Spleen (tissue), 11 donors: Measurements from ENCODE around the gene SMPX. TPM values are rescaled to one million over a fixed set of nuclear protein-coding genes. Genes with fewer than 3 reads are reported as not detected.

Source experiments
- DNase-seq: peaks from one replicate; pipeline ENCODE4 v3.0.0-alpha.2; 2020
- H3K27ac ChIP-seq, 8 donors: fragments of 200-600 bp; sonication (generic) in 7 of 8; 1 replicate in 4 of 8; 2 replicates in 4 of 8; pipeline versions ENCODE4 v1.5.0 to v1.8.0; 2016 to 2021; ENCODE audit warnings: inconsistent platforms in 4 of 8, mild to moderate bottlenecking in 4 of 8, moderate library complexity in 1 of 8
- H3K27me3 ChIP-seq, 7 donors: fragments of 200-600 bp; sonication (generic) in 6 of 7; replicated peaks in 1 of 7; 1 replicate in 4 of 7; 2 replicates in 3 of 7; pipeline versions ENCODE4 v1.5.0 to v1.8.0; 2016 to 2021; ENCODE audit warnings: inconsistent platforms in 3 of 7, mild to moderate bottlenecking in 1 of 7
- H3K36me3 ChIP-seq, 6 donors: fragments of 200-600 bp; sonication (generic) in 5 of 6; 1 replicate in 4 of 6; 2 replicates in 2 of 6; pipeline versions ENCODE4 v1.5.0 to v1.8.0; 2016 to 2021; ENCODE audit warnings: inconsistent platforms in 2 of 6
- H3K4me1 ChIP-seq, 6 donors: fragments of 200-600 bp; sonication (generic) in 5 of 6; 1 replicate in 3 of 6; 2 replicates in 3 of 6; pipeline versions ENCODE4 v1.5.0 to v1.8.0; 2016 to 2021; ENCODE audit warnings: inconsistent platforms in 3 of 6
- H3K4me3 ChIP-seq, 8 donors: fragments of 200-600 bp; sonication (generic) in 7 of 8; 1 replicate in 4 of 8; 2 replicates in 4 of 8; pipeline versions ENCODE4 v1.5.0 to v1.8.0; 2016 to 2021; ENCODE audit warnings: inconsistent platforms in 4 of 8, mild to moderate bottlenecking in 4 of 8, moderate library complexity in 2 of 8
- H3K9me3 ChIP-seq, 8 donors: fragments of 200-600 bp; sonication (generic) in 7 of 8; 1 replicate in 4 of 8; 2 replicates in 4 of 8; pipeline versions ENCODE4 v1.5.0 to v1.8.0; 2016 to 2021; ENCODE audit warnings: inconsistent platforms in 4 of 8
- POLR2A ChIP-seq, 3 donors: fragments of 450-650 bp; IDR thresholded peaks; one replicate each; pipeline ENCODE4 v1.5.1; 2017; ENCODE audit warnings: antibody characterized with exemption in 3 of 3, mild to moderate bottlenecking in 1 of 3
- POLR2AphosphoS5 ChIP-seq, 3 donors: sonication (generic); formaldehyde crosslinking; IDR thresholded peaks; one replicate each; pipeline ENCODE4 v1.5.1; 2017; ENCODE audit warnings: antibody characterized with exemption in 3 of 3
- WGBS, 5 donors: extraction: QIAGEN DNeasy Blood & Tissue Kit in 3 of 5; methylation state at CpG; one replicate each; pipeline versions ENCODE4 v1.1.5 to v1.1.7; 2013 to 2018; 5-methylcytosine and 5-hydroxymethylcytosine counted together
- intact Hi-C: fragments of 100-400 bp; cut with DNase I; formaldehyde crosslinking; loops from one replicate; pipeline ENCODE4 v1.15.0; 2023; ENCODE audit warnings: low total_unique reads
- polyA plus RNA-seq, 3 donors: library from polyadenylated mRNA; stranded (reverse); fragments of 200-250 nt; gene quantifications; one replicate each; pipeline ENCODE4 v1.2.1, GENCODE V29; 2013
- total RNA-seq, 7 donors: library from RNA; depleted of rRNA in 3 of 7; stranded (reverse); fragments of >200 nt in 3 of 7; fragmentation: NEBNext Ultra II Directional in 4 of 7; extraction: Animal tissue kit (Norgen Biotek cat#: 25700) in 4 of 7; gene quantifications; one replicate each; pipeline versions ENCODE4 v1.1.0 to v1.2.1, GENCODE V29; 2016 to 2021
- TF ChIP-seq, protein P1 (sequence below), 11 experiments: fragments of 200-600 bp in 7 of 11; fragments of 450-650 bp in 4 of 11; sonication (generic) in 4 of 11; IDR thresholded peaks in 8 of 11; conservative IDR thresholded peaks in 3 of 11; 1 replicate in 7 of 11; 2 replicates in 4 of 11; pipeline versions ENCODE4 v1.4.0 to v1.8.0; 2016 to 2021; ENCODE audit warnings: antibody characterized with exemption in 11 of 11, inconsistent platforms in 4 of 11, mild to moderate bottlenecking in 1 of 11
- donor health status: healthy with polysubstance abuse.
- donor health status: DM: no; HTN: no; CAD: no; lungs with moderate emphysema.
- donor health status: DM: no; HTN: no; CAD: no.
- donor health status: Bipolar disorder and iron deficiency.
- donor health status: healthy.
- donor health status: DM: no; HTN: no; CAD: no.
- donor health status: DM: yes; HTN: yes; CAD: no.

SMPX gene
- total and polyA plus RNA-seq, 10 donors, result 0.15 TPM; not detected in 9

DNA sequence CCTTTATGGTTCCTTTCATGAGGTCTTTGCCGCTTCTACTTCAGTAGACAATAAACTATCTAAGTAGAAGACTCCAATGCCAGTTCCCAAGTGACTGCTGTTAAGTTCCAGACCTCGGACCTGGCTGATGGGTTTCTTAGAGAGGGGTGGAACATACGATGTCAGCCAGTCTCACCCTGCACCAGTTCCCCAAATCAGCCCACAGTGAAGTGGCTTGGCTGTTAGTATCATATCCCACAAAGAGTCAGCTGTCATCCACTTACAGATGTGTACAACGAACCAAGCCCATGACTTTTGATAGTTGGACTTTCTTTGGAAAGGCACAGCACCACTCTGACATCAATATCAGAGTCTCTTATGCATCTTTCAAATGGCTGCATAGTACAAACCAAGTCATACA lies 91.7 kb downstream of the SMPX start:
- Histone ChIP-seq H3K9me3 (no peaks in the 10 kb centered on the region), H3K27me3 (peaks cover 0 to 10% (median 0%) of the 10 kb centered on the region in 7 donors)
- intact Hi-C loops, result no loop called here

DNA sequence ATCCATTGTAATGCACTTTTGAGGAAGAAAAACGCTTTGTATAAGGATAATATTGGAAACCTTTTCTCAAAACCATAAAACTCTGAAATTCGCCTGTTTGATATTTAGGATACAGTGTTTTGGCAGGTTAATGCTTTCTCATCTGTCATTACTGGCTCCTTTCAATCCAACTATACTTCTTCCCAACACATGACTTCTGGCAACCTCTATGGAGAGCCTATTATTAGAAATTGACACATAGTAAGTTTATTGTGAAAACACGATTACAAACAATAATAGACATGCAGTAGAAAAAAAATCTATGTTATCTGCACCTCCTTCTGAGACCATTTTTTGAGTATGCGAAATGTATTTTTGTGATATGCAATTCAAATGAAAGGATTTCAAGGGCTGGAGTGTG lies 95.2 kb downstream of the SMPX start:
- Histone ChIP-seq H3K27me3 (peaks cover 0 to 22% (median 11%) of the 10 kb centered on the region in 7 donors), H3K36me3 (no peaks in the 10 kb centered on the region), H3K9me3 (no peaks in the 10 kb centered on the region), H3K4me1 (peaks cover 0 to 8% (median 0%) of the 10 kb centered on the region in 6 donors), H3K4me3 (no peak overlapping the region), H3K27ac (no peak overlapping the region)
- TF ChIP-seq POLR2AphosphoS5 (IDR thresholded peaks at IDR 0.05), result no peak
- TF ChIP-seq POLR2A (IDR thresholded peaks at IDR 0.05), result no peak
- TF ChIP-seq, protein P1, sequence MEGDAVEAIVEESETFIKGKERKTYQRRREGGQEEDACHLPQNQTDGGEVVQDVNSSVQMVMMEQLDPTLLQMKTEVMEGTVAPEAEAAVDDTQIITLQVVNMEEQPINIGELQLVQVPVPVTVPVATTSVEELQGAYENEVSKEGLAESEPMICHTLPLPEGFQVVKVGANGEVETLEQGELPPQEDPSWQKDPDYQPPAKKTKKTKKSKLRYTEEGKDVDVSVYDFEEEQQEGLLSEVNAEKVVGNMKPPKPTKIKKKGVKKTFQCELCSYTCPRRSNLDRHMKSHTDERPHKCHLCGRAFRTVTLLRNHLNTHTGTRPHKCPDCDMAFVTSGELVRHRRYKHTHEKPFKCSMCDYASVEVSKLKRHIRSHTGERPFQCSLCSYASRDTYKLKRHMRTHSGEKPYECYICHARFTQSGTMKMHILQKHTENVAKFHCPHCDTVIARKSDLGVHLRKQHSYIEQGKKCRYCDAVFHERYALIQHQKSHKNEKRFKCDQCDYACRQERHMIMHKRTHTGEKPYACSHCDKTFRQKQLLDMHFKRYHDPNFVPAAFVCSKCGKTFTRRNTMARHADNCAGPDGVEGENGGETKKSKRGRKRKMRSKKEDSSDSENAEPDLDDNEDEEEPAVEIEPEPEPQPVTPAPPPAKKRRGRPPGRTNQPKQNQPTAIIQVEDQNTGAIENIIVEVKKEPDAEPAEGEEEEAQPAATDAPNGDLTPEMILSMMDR (IDR thresholded peaks at IDR 0.05 in 8 of 11, conservative IDR thresholded peaks at IDR 0.05 in 3 of 11), result no peak
- 68 to 88% (median 85%) methylated on average over 4 of the region's 4 CpGs for WGBS, 5 donors
- DNase-seq, result no peak
- intact Hi-C loops, result no loop called here

More for the DNA sequence above, 91.7 kb downstream of the SMPX start:
- Histone ChIP-seq H3K4me1 (no peaks in the 10 kb centered on the region), H3K27ac (no peak overlapping the region), H3K36me3 (no peaks in the 10 kb centered on the region), H3K4me3 (no peak overlapping the region)
- WGBS, 5 donors, result 58 to 85% (median 81%) methylated on average over 3 to 4 of the region's 4 CpGs
- TF ChIP-seq, protein P1 (IDR thresholded peaks at IDR 0.05 in 8 of 11, conservative IDR thresholded peaks at IDR 0.05 in 3 of 11), result no peak
- TF ChIP-seq POLR2AphosphoS5 (IDR thresholded peaks at IDR 0.05) (no peak), POLR2A (IDR thresholded peaks at IDR 0.05) (no peak)
- no peak for DNase-seq

DNA sequence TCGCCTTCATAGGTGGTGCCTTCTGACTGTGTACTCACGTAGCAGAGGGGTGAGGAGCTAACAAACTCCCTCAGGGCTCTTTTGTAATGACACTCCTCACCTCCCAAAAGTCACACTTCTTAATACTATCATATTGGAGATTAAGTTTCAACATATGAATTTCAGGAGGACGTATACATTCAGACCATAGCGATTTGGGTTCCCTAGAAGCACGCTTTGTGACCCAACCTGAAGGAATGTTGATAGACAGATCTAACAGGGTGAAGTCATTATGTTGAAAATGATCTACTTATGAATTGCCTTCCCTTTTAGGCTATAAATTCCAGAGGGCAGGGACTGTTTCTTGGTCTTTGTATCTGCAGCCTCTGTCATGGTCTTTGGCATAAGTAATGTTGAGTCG lies 96.6 kb downstream of the SMPX start:
- Histone ChIP-seq H3K36me3 (no peaks in the 10 kb centered on the region), H3K27me3 (peaks cover 0 to 36% (median 19%) of the 10 kb centered on the region in 7 donors), H3K4me3 (no peak overlapping the region), H3K4me1 (peaks cover 0 to 8% (median 0%) of the 10 kb centered on the region in 6 donors), H3K27ac (no peak overlapping the region), H3K9me3 (peaks cover 0 to 7% (median 0%) of the 10 kb centered on the region in 8 donors)
- DNase-seq, result no peak
- intact Hi-C loops, result no loop called here
- TF ChIP-seq, protein P1 (IDR thresholded peaks at IDR 0.05 in 8 of 11, conservative IDR thresholded peaks at IDR 0.05 in 3 of 11), result no peak
- TF ChIP-seq POLR2A (IDR thresholded peaks at IDR 0.05) (no peak), POLR2AphosphoS5 (IDR thresholded peaks at IDR 0.05) (no peak)
- 67 to 91% (median 77%) methylated on average over 6 of the region's 6 CpGs for WGBS, 5 donors

DNA sequence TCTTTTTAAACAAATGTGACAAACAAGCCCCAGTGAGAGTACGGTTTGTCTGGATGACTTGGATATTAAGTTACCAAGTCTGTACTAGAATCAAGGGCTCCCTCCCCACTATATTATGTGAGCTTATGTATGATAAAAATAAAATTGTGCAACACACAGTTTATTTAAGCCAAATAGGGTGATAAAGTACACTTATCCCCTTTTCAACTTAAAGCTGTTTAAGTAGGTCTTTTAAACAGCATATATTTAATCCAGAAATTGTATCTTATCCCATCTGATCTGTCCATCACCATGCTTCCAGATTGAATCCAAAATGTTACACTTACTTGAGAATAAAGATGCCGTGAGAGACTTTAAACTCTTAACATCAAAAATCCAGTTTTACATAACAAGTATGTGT lies 97.8 kb downstream of the SMPX start:
- TF ChIP-seq POLR2AphosphoS5 (IDR thresholded peaks at IDR 0.05), result no peak
- TF ChIP-seq POLR2A (IDR thresholded peaks at IDR 0.05), result no peak
- TF ChIP-seq, protein P1 (IDR thresholded peaks at IDR 0.05 in 8 of 11, conservative IDR thresholded peaks at IDR 0.05 in 3 of 11), result no peak
- Histone ChIP-seq H3K9me3 (peaks cover 0 to 7% (median 0%) of the 10 kb centered on the region in 8 donors), H3K4me1 (peaks cover 0 to 8% (median 0%) of the 10 kb centered on the region in 6 donors), H3K27me3 (peaks cover 0 to 43% (median 25%) of the 10 kb centered on the region in 7 donors), H3K27ac (no peak overlapping the region), H3K36me3 (no peaks in the 10 kb centered on the region), H3K4me3 (no peak overlapping the region)
- 81 to 98% (median 93%) methylated on average over 2 of the region's 2 CpGs for WGBS, 5 donors
- intact Hi-C loops, result no loop called here
- no peak for DNase-seq
